GM11168 (cell line): ENCODE measurements around the gene SNX32.

ENCODE experiments used
- in situ Hi-C: fragments of 300-500 bp; cut with MboI; formaldehyde crosslinking; loops from one replicate; pipeline ENCODE4 v1.12.0; 2022; ENCODE audit warnings: low sequenced_read_pairs; ENCODE audit not compliant: unreplicated experiment

Gene SNX32

DNA sequence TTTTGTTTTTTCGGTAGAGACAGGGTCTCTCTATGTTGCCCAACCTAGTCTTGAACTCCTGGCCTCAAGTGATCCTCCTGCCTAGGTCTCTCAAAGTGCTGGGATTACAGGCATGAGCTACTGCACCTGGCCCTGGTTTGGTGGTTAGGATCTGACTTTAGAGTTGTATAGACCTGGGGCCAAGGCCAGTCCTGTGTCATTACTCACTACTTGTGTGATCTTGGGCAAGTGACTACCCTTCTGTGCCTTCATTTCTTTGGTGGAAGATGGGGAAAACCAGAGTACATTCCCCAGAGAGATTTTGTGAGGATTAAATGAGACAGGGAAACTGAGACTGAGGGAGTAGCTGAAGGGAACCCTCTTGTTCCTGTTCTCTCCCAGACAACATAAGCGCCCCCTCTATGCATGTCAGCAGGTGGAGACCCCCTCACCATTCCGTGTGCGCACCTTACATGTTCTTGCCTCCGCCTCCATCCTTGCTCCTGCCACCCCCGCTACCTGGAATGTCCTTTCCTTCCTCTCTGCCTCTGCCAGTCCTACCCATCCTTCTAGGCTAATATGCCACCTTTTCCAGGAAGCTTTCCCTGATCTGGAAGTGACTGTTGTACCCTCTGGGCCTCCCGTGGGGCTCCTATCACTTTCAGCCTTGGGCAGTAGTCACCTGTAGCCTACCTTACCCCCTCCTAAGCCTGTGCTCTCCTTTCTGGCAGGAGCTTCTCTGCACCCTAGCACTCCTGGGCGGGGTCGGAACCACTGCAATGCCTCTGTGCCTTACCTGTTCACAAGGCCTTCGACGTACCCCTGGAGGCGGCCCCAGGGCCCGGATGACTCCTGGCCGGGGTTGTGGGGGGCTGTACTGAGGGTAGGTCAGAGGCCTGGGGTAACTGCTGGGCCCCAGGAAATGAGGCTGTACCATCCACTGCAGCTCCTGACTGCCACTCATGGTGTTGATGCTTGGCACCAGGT is 62.6 kb downstream of the SNX32 start:
- in situ Hi-C loops, result no loop called here

DNA sequence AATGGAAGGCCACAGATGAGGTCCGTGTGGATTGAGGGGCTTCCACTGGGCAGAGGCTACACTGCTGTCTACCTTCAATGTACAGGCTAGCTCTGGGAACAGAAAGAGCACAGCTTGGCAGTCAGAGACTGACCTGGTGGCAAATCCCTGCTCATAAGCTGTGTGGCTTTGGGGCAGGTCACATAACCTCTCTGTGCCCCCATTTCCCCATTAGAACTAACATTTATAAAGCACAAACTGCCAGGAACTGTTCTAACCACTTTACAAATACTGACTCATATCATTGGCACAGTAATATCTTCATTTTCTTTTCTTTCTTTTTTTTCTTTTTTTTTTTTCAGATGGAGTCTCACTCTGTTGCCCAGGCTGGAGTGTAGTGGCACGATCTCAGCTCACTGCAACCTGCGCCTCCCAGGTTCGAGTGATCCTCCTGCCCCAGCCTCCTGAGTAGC is 63.3 kb downstream of the SNX32 start:
- in situ Hi-C loops, result no loop called here

- in situ Hi-C loops, result no loop called here
These were observed 65.0 kb downstream of the SNX32 start for GRCh38 chr11:65898656-65899355.

DNA sequence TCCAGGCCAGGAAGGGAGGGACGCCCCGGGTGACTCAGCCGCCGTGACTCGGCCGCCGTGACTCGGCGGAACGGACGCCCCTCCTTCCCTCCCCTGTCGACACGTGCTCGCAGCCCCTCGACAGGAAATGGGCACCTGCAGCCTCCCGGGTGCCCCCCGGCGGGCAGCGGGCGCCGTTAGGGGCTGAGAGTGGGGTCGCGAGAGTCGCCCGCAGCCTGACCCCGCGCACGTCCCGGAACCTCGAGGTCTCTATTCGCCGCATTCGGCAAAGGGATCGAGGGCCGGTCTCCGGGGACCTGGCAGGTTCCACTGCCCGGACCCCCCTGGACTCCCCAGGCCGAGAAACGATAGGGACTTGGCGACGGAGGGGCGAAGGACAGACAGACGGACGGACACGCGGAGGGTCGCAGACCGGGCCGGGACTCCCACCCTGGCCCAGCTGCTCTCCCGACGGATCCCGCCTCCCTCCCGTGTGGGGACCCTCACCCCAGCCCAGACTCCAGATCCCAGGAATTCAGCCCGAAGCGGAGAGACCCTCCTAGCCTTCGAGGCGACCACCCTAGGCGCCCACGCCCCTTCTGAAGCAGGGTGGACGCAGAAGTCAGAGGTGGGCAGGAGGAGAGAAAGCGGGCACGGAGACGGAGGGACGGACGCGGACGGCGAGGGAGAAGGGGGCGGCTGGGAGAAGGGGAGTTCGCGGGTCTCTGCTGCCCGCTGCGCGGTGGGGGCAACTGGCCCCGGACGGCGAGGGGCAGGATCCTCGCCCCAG is 65.8 kb downstream of the SNX32 start:
- in situ Hi-C loops, result no loop called here

DNA sequence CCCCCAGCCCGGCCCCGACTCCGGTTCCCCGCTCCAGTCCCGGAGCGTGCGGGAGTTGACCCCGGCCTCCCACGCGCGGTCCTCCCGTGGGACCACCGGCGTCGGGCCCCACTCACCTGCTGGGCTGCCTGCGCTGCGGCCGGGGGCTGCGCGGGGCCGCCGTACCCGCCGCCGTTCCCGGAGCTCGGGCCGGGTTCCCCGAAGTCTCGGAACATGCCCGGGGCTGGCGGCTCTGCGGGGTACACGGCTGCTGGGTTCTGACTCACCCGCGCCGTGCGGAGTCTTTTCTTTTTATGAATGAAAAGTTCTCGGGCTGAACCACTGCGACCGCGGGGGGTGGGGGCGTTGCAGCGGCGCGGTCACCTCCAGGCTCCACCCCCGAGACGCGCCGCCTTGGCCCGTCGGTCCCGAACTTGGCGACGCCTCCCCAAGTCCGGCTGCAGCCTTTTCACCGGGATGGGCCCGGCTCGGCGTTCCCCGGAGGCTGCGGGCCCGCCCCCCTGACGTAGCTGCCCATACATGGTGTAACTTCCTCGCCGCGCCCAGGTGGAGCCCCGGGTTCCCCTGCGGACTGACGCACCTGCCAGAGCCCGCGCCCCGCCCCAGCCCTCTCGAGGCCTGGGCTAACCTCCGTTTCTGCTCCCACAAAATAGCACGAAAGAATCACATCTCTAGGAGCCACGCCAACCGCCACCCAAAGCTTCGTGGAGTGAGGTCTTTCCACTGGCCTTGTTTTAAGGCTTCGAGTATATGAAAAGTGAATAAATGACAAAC is 66.5 kb downstream of the SNX32 start, which contains the start of gene FOSL1:
TSS of gene FOSL1 (minus strand) at position 264 of the 774 bp plus-strand sequence. CDS start at position 215, 49 bp downstream.
- in situ Hi-C loops, result no loop called here

GRCh38 chr11:65900899-65901180 is 67.1 kb downstream of the SNX32 start:
- in situ Hi-C loops, result no loop called here

- in situ Hi-C loops, result no loop called here
These were observed 69.3 kb downstream of the SNX32 start for GRCh38 chr11:65903068-65903481.
